Stimulated activated CD4-positive, alpha-beta T cell treated with anti-CD3 and anti-CD28 coated beads, Interleukin-4, amount 100 ng/mL, for 24 hours (primary cell): Measurements from ENCODE around the gene DYNLT5.
A peak's percentile ranks its signal among the peaks of the same experiment; 100 is the strongest.
"Not testable (repeated sequence)": the region's sequence is repeated elsewhere in the genome, so short reads cannot be mapped to it uniquely, and the experiment has no call there.

Experiments
- DNase-seq: peaks from one replicate; pipeline ENCODE4 v3.0.0-alpha.2; 2020

Gene DYNLT5

DNA sequence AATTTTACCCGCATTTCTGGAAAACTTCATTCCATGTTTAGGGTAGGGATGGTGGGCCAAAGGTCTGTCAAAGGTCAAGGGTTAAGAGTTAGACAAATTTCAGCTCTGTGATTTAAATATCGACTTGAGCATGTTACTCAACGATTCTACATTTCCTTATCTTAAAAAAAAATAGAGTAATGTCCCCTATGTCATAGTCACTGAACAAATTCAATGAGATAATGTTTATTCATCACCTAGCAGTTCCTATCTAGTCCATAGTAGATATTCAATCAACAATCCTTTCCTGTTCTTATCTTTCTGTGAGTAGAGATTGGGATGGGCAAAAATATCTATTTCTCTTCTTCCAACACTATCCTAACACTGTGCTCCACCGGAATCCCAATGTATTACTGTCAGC is 1.1 kb upstream of the DYNLT5 start:
- no peak for DNase-seq

DNA sequence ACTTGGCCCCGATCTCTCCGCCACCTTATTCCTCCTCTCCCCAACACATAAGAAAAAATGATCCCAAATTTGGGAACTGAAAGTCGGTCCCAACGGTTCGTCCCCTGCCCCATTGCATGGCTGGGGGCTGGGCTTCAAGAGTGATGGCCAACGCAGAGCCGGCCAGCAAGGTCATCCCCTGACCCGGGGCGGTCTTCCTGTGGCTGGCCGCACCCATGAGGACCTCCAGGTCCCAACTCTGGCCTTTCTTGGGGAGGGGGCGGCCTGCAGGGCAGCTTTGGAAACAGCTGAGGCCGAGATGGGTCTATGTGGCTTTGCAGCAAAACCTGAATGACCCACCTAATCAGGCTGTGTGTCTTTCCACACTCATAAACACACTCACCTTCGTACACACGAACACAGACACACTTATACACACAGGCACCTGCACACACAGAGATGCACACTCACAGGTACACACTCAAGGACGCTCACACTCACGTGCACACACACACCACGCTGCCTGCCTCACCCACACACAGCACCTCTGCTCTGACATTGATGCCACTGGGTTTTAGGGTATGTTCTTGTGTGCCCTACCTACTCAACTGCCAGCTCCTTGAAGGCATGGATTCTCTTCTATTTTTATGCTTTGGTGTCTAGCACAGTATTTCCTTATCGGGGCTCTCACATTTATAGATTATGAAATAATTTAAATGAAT is 562 bp downstream of the DYNLT5 start:
- no peak for DNase-seq

DNA sequence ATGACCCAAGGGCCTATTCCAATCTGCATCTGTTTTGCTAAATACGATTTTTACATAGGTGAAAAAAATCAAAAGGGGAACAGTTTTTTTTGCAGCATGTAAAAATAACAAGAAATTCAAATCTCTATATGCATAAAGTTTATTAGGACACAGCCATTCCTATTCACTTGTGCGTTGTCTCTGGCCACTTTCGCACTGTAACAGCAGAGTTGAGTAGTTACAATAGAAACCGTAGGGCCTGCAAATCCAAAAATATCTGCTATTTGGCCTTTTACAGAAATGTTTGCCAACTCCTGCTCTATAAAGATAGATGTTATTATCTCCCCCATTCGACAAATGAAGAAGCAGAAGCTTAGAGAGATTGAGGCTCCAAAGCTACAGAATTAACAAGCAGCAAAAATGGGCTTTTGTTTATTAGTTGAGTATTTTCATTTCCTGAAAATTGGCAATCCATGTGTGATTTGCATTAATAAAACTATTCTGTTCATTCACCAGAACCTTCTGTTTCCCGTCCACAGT is 5.5 kb downstream of the DYNLT5 start:
- no peak for DNase-seq

DNA sequence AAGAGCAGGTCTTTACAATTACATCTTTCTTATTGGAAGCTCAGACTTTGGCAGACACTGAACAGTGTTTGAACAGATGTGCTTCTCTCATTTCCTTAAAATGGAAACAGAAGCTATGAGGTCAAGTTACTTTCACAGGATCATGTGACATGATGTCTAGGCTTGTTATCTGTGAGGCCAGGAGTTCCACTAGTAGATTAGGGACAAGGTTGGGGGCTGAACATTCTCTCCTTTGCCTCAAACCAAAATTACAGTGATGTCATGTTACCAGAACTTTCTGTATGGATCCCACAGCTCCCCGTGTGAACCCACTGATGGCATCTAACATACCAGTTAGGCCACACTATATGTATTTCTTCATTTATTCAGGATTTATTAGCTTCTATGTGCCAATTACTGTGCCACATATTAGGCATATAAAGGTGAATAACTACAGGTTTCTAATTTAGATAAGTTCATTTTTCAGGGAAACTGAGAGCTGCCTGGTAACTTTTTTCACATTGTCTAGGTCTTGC is 6.0 kb downstream of the DYNLT5 start:
- no peak for DNase-seq

DNA sequence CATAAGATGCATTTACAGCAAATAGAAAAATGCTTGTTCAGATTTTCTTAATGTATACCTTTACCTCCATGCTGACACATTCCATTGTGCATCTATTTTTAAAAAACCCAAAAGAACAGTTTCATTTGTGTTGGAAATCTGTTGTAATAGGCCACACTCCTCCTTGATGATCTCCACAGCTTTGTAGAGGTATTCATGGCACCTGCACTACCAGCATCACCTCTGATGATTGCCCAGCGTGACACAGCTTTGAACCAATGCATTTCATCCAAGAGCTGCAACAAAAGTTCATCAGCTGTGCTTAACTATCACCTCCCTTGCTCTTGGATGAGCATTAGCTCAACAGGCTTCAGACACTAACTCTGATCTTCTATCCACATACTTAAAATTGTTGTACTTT is 8.2 kb downstream of the DYNLT5 start:
- DNase-seq: no peak

DNA sequence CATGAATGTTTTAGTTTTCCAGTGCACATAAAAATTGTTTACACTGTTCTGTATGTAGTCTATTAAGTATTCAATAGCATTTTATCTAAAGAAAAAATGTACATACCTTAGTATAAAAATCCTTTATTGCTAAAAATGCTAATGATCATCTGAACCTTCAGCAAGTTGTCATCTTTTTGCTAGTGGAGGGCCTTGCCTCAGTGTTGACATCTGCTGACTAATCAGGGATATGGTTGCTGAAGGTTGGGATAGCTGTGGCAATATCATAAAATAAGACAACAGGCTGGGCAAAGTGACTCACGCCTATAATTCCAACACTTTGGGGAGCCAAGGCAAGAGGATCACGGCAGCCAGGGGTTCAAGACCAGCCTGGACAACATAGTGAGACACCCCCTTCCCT is 9.0 kb downstream of the DYNLT5 start:
- no peak for DNase-seq

DNA sequence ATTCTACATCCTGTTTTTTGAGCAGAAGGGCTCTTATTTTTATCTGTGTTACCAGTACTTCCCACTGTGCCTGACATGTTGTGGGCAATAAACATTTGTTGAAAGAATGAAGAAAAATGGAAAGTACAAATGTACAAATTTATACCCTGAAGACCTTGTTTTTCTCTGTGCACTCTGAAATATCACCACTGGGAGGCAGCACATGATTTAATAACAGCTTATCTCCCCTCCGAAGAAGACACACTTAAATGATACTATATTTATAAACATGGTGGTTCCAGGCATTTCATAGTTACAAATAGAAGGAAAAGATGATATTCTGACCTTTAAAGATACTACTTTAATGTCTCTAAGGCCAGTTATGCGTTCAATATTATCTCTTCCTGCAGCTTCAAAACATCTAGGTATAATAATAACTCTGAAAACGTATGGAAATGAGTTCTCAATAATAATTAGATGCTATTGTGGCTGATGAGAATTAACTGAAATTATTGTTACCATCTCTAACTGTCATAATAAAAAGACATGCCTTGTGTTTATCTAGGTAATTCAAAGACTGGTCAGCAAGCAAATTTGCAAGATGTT is 12.8 kb downstream of the DYNLT5 start:
- peak; percentile 69 for DNase-seq

DNA sequence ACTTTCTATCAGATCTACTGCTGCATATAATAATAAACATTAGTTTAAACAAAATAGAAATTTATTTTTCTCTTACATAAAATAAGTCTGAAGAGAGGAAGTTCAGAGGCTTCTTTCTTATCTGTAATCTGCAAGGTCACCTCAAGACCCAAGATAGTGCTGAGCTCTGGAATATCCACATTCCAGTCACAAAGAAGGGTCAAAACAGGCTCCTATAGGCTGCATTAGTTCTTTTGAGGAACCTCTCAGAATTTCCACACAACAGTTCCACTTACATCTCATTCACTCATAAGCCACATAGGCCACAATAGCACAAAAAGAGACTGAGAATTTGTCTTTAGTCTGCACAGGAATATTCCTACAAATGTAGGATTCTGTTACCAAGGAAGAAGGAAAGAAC is 15.4 kb downstream of the DYNLT5 start:
- no peak for DNase-seq

DNA sequence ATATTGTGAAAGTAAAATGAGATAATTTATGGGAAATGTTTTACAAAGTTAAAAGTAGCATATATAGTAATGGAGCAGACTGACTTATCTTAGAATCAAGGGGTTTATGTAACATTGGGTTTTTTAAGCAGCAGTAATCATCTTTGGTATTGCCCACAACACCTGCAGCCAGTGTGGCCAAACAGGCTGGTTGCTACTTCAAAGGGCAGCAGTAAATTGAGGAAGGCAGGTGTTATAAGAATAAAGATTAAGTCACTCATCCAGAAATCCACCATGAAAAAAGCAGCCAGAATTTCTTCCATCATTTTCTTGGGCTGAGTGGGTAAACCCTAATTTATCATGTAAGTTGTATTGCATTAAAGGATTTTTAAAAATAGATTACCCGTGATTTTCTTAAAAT is 16.7 kb downstream of the DYNLT5 start:
- no peak for DNase-seq

DNA sequence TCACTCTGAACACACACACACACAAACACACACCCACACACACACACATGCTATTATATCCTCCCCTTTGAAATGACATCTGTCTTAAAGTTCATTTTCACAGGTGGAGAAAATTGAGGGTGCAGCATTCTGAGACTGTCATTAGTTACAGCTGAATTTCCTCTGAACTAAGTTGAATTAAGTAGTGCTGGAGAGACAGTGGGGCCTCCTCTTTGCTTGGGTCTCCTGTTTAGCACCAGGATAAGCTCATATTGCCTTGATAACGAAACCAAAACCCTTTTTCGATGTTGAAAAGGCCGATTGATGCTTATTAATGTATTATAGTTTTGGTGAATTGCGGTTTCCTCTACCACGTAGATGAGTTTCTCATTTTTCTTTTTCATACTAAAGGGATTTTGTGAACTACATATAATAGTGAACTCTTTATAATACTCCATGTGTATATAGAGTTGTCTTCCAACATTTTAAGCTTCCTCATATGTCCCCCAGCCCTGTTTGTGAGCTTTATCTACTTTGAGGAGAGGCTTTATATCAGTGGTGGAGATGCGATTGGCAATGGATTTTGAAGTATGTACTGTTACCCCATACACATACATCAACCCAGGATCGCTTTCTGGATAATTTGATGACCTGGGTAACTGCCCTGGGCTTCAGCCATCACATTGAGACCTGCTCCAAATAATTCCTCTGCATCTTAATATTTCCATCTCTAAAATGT is 17.4 kb downstream of the DYNLT5 start:
- peak; percentile 15 for DNase-seq

DNA sequence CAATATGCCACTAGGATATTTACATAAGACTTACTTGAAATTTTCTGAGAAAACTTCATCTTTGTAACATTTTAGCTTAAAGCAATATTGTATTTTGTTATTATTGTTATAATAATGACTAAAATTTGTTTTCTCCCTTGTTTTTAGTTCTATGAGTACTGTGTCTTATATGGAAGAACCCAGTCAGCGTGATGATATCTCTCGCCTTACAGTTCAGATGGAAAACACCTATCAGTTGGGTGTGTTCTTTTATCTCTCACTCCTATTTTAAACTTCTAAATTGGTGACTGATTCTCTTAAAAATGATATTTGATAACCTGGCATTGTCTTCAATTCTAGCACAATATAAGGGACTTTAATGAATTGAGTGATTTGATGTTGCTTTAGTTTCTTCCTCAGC is 18.0 kb downstream of the DYNLT5 start:
- no peak for DNase-seq

DNA sequence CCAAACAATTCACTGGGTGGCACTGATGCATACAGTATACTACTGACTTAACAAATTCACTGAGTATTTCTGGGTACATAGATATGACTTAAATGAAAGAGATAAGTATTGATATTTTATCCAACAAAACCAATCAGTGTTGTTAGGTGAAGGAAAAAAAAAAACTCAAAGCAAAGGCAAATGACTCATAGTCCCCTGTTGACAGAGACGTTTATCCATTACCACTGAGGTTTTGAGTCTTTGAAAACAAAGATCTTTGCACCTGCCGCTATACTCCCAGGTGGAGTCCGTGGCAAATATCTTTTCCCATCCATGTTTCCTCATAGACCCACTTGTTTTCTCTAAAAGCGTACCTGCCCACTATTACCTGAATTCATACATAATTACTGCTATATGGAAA is 18.4 kb downstream of the DYNLT5 start:
- DNase-seq: no peak

DNA sequence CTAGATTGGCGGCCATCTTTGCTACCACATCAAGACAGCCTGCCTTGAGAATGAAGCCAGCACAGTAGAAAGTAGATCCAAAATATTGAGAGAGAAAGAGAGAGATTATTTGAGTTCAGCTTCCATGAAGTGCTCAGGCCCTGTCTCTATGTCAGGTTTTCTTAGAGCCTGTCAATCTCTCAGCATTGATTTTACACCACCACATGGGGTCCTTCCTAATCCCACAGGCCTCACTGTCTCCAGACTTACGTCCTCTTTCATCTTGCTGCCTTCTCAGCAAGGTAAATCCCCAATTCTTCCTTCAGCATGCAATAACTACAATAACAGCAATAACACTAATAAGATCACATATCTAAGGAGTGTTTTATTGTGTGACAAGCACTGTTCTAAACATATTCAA is 21.0 kb downstream of the DYNLT5 start:
- DNase-seq: no peak

DNA sequence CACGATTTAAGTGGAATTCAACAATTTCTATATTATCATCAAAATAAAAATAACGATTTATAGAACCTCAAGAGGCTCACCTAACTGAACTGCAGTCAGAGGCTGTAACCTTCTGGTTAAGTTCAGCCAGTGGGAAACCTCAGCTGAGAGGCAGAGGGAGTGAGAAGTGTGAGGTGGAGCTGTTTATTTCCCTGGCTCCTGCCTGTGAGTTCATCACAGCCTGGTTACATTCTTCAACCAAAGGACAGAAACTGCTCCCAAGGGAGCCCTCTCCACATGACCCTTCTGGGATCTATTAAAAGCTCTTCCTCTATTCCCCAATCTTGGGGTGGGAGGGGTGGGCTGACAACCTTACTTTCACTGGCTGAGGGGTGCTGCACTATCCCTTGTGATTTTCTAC is 22.2 kb downstream of the DYNLT5 start:
- DNase-seq: no peak

DNA sequence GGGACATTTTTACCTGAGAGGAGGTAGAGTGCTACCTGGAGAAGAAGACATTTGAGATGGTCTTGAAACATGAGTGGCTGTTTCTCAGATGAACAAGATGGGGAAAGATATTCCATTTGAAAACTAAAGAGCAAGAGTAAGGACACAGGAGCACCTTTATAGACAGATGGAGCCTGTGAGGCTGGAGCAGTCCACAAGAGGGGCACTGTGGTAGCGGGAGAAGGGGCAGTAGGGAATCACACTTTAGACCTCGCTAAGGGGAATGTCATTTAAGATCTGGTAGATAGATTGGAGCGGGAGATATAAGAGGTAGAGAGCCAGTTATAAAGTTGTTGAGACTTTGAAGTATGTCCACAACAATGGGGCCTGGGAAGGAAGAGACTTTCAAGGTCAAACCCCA is 23.4 kb downstream of the DYNLT5 start:
- no peak for DNase-seq

DNA sequence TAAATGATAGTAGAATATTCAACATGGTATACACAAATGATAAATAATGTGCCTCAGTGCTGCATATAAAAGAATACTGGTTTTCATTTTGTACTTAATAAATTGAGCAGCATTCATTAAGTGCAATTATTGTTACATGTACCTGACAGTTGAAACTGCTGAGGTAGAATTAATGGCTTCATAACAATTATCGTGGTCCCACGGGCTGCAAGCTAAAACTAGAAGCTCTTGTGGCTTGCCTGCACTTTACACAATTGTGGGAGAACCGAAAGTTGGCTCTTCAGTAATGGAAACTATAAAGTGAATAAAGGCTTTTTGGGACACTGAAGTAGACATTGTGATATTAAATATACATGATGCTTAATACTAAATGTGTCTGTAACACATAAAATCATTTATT is 25.6 kb downstream of the DYNLT5 start:
- no peak for DNase-seq

DNA sequence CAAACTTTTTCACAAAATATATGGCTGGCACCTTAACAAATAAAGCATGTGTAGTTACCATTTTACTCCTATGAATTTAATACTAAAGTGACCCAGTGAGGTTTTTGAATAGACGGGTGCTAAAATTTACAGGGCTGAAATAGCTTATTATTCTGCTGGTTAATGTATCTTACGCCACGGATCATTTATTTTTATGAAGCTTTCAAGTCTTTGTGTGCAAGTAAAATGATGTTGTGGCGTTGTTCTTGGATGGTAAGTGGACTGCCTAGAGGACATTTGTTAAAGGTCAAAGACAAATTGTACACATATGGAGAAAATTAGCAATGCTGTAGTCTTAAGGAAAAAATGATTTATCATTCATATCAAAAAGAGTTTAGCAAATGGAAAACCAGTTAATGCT is 26.0 kb downstream of the DYNLT5 start:
- no peak for DNase-seq

DNA sequence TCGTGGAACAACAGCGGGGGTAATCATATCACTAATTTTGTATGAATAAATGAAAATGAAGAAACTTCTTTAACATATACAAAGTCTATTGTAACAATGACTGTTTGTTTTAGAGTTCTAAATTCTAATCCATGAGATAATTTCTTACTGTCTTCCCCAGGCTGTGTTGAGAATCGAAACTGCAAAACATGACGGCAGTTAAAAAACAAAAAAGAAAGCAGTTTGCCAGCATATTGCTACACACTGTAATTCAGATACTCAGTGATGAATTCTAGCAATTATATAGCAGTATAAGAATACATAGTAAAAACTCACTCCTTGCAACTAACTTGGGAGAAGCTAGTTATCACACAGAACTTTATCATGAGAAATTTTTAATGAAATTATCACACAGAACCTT is 26.7 kb downstream of the DYNLT5 start:
- no peak for DNase-seq

DNA sequence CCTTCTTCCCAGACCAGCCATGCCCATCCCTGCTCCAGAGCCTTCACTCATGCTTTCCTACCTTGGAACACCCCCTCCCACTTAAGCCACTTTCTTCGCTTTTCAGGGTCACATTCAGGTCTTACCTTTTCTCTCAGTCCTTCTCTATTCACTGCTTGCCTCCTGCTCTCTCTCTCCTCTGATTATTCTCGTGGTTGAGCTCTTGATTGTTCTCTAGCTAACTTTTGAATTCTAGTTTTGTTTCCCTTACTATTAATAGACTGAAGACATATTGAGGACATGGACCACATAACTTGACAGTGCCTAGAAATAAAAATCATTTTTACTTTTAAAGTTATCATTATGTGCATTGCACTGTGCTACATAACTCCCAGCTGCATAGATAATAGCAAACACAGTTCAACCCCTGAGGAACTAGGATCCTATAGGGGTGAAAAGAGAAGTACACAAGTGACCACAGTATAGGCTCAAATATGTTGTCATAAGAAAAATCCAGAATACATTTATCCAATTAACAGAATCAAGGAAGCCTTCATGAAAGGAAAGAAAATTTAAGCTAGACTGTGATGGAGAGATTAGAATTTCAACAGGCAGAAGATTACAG is 27.3 kb downstream of the DYNLT5 start:
- DNase-seq: no peak

DNA sequence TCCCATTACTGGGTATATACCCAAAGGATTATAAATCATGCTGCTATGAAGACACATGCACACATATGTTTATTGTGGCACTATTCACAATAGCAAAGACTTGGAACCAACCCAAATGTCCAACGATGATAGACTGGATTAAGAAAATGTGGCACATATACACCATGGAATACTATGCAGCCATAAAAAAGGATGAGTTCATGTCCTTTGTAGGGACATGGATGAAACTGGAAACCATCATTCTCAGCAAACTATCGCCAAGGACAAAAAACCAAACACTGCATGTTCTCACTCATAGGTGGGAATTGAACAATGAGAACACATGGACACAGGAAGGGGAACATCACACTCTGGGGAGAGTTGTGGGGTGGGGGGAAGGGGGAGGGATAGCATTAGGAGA is 33.5 kb downstream of the DYNLT5 start:
- DNase-seq: not testable (repeated sequence)

DNA sequence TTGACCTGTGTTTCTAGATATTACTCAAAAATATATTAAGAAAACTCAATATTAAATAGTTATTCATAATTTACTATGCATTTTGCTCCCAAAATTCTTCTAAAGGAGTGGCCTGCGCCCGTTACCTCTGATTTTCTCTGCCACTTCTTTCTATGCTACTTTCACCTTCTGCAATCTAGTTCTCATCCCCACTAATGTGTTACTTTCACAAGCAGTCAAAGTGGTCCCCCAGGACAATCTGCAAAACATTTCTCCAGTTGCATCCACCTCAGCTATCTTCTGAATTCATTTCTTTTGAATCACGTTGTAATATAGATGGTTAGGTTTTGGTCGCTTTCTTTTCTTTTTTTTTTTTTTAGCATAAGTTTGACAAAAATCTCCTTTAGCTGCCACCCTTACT is 35.4 kb downstream of the DYNLT5 start:
- DNase-seq: no peak

DNA sequence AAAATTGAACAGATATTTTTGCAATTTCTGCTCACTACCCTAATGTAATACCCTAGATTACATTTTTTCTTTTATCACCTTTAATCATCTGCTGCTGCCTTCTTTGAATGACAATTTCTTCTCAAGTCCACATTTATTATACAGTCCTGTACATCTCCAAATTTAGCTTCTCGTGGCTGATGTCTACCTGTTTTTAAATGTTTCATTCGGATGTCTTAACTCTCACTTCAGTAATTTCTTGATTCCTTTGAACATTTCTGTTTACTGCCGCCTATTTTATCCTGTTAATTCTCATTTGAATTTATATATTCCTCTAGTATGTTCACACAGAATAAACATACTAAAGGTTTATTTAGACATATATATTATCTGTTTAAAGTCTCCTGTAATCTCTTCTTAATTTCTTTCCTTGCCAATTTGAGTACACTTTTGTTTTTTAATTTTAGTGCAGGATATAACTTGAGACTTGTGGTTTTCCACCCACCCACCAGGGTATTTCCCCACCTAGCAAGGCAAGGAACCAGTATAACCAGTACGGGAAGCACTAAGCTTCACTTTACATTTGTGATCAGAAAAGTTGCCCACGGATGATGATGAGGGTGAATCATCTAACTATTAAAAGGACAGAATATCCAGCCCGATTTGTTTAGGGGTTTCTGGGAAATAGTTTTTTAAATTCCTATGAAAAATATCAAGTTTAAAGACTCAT is 36.1 kb downstream of the DYNLT5 start:
- DNase-seq: peak; percentile 77
